Mucosa of descending colon (tissue), 3 donors: ENCODE measurements around the gene CDC42. TPM values are rescaled to one million over a fixed set of nuclear protein-coding genes. Genes with fewer than 3 reads are reported as not detected.

ENCODE experiments used
- ATAC-seq: fragments of 200-7000 bp; cut with Tn5 transposase; one replicate; pipeline ENCODE4 v1.9.1; 2020; ENCODE audit warnings: mild to moderate bottlenecking, moderate library complexity
- DNase-seq, 3 donors: peaks; one replicate each; pipeline ENCODE4 v3.0.0-alpha.2; 2020
- H3K36me3 ChIP-seq: fragments of 200-600 bp; one replicate; pipeline ENCODE4 v1.8.0; 2021; ENCODE audit warnings: low read depth, mild to moderate bottlenecking
- H3K4me1 ChIP-seq: fragments of 200-600 bp; one replicate; pipeline ENCODE4 v1.8.0; 2021; ENCODE audit warnings: low read depth, mild to moderate bottlenecking
- H3K4me3 ChIP-seq: fragments of 200-600 bp; one replicate; pipeline ENCODE4 v1.8.0; 2021; ENCODE audit warnings: mild to moderate bottlenecking
- H3K9me3 ChIP-seq: fragments of 200-600 bp; one replicate; pipeline ENCODE4 v1.8.0; 2021; ENCODE audit warnings: mild to moderate bottlenecking
- CTCF ChIP-seq: fragments of 200-600 bp; IDR thresholded peaks from one replicate; pipeline ENCODE4 v1.8.0; 2022; ENCODE audit warnings: antibody characterized with exemption, mild to moderate bottlenecking
- intact Hi-C, 2 donors: fragments of 100-400 bp; cut with DNase I in 1 of 2; cut with micrococcal nuclease in 1 of 2; formaldehyde crosslinking; loops; one replicate each; pipeline versions ENCODE4 v1.11.0 to v1.11.1; 2022; cut with DNase I, micrococcal nuclease
- total RNA-seq, 3 donors: library from RNA; stranded (reverse); fragmentation: NEBNext Ultra II Directional in 2 of 3; extraction: Animal tissue kit (Norgen Biotek cat#: 25700) in 2 of 3; gene quantifications; one replicate each; pipeline versions ENCODE4 v1.2.1 to v1.2.4, GENCODE V29; 2021 to 2023
- donor health status: DM: no; HTN: no; CAD: no; lungs with moderate emphysema.
- donor health status: DM: no; HTN: no; CAD: no.
- donor health status: DM: no; HTN: yes; CAD: no.

The CDC42 gene
- total RNA-seq, 3 donors from 2014 or later, result 231 to 292 (median 282) TPM

- H3K36me3 ChIP-seq, result no peaks in the 10 kb centered on the region
- ATAC-seq (peak; percentile 86), DNase-seq (no peak)
- no peak for TF ChIP-seq CTCF
- intact Hi-C loops, result no loop called here
- H3K9me3 ChIP-seq, result no peaks in the 10 kb centered on the region
- H3K4me1 ChIP-seq, result no peaks in the 10 kb centered on the region
- H3K4me3 ChIP-seq, result no peak overlapping the region
Observed at GRCh38 chr1:22018583-22019559, 33.6 kb upstream of the CDC42 start.

GRCh38 chr1:22021061-22021460 lies 31.4 kb upstream of the CDC42 start:
- ATAC-seq (no peak), DNase-seq (no peak)
- intact Hi-C loops, result no loop called here
- no peak for TF ChIP-seq CTCF
- no peaks in the 10 kb centered on the region for H3K9me3 ChIP-seq
- no peaks in the 10 kb centered on the region for H3K36me3 ChIP-seq
- H3K4me1 ChIP-seq, result peaks cover under 1% of the 10 kb centered on the region
- no peak overlapping the region for H3K4me3 ChIP-seq

GRCh38 chr1:22024485-22025367 lies 27.8 kb upstream of the CDC42 start:
- intact Hi-C loops, result no loop called here
- no peak for TF ChIP-seq CTCF
- ATAC-seq, result peak; percentile 65
- peak; percentile 64 to 78 (median 71) for DNase-seq
- Histone ChIP-seq H3K36me3 (no peaks in the 10 kb centered on the region), H3K9me3 (no peaks in the 10 kb centered on the region), H3K4me3 (peak overlapping the region; percentile 83), H3K4me1 (peaks cover 4% of the 10 kb centered on the region)

GRCh38 chr1:22025368-22026155 lies 26.9 kb upstream of the CDC42 start:
- intact Hi-C loops, result no loop called here
- Histone ChIP-seq H3K4me3 (peak overlapping the region; percentile 83), H3K4me1 (peaks cover 4% of the 10 kb centered on the region), H3K9me3 (no peaks in the 10 kb centered on the region), H3K36me3 (no peaks in the 10 kb centered on the region)
- no peak for TF ChIP-seq CTCF
- peak; percentile 90 for ATAC-seq
- peak; percentile 88 to 90 (median 89) for DNase-seq

GRCh38 chr1:22026924-22027289 lies 25.6 kb upstream of the CDC42 start:
- Histone ChIP-seq H3K4me1 (peaks cover 4% of the 10 kb centered on the region), H3K4me3 (no peak overlapping the region), H3K36me3 (no peaks in the 10 kb centered on the region), H3K9me3 (no peaks in the 10 kb centered on the region)
- intact Hi-C loops, result no loop called here
- no peak for DNase-seq
- no peak for ATAC-seq
- TF ChIP-seq CTCF, result no peak
